H1 (cell line): ENCODE measurements around the gene PDRG1. TPM values are rescaled to one million over a fixed set of nuclear protein-coding genes. Genes with fewer than 3 reads are reported as not detected.

Source experiments
- CHD7 ChIP-seq: fragments of 300-600 bp; sonication (generic); IDR thresholded peaks from 2 replicates; pipeline ENCODE4 v1.7.1; 2012; ENCODE audit warnings: low read length, moderate library complexity, mild to moderate bottlenecking, inconsistent platforms; ENCODE audit not compliant: insufficient replicate concordance
- PHF8 ChIP-seq: fragments of 200-600 bp; sonication (generic); conservative IDR thresholded peaks from 2 replicates; pipeline ENCODE4 v1.7.1; 2012; ENCODE audit warnings: low read depth, mild to moderate bottlenecking, inconsistent platforms, low read length, moderate library complexity
- RXRA ChIP-seq: IDR thresholded peaks from 2 replicates; pipeline ENCODE4 v1.6.1; 2011; ENCODE audit warnings: low read depth, mild to moderate bottlenecking, low read length, moderate library complexity; ENCODE audit not compliant: insufficient read depth
- SRF ChIP-seq: IDR thresholded peaks from 2 replicates; pipeline ENCODE4 v1.6.1; 2011; ENCODE audit warnings: mild to moderate bottlenecking, low read depth, low read length, moderate library complexity
- TCF12 ChIP-seq: IDR thresholded peaks from 2 replicates; pipeline ENCODE4 v1.6.1; 2011; ENCODE audit warnings: low read depth, mild to moderate bottlenecking, low read length
- polyA plus RNA-seq, 7 experiments: library from polyadenylated mRNA; depleted of rRNA in 3 of 7; stranded (reverse) in 5 of 7; unstranded in 2 of 7; fragments of >200 nt in 5 of 7; fragments of 200-250 nt in 2 of 7; gene quantifications; 1 replicate in 5 of 7; 2 replicates in 1 of 7; 4 replicates in 1 of 7; pipeline versions ENCODE4 v1.2.1 to v1.2.3, GENCODE V29; 2011 to 2013; ENCODE audit warnings: missing spikeins in 2 of 7, mixed read lengths in 2 of 7
- total RNA-seq: library from RNA; stranded (reverse); fragmentation: NEBNext Ultra II Directional; extraction: Animal tissue kit (Norgen Biotek cat#: 25700); gene quantifications from 2 replicates; pipeline ENCODE4 v1.2.1, GENCODE V29; 2021

PDRG1 gene
- total and polyA plus RNA-seq, 2 of the 8 experiments (the other 6 are each of a cell fraction or from before 2014, with no cell fraction given), result 14.2 to 20.8 TPM

GRCh38 chr20:31907046-31907445 lies 44.8 kb downstream of the PDRG1 start (continued):
- TF ChIP-seq CHD7 (no peak), PHF8 (no peak), TCF12 (no peak), SRF (no peak), RXRA (no peak)
